ENCODE data around the gene SUPT20H.

- no peak for TF ChIP-seq CTCF (optimal IDR thresholded peaks at IDR 0.05 in 1 of 3, IDR thresholded peaks at IDR 0.05 in 1 of 3, conservative IDR thresholded peaks at IDR 0.05 in 1 of 3; ENCODE audit: extremely low read depth in 1 of 3, insufficient read depth in 2 of 3, low read length in 3 of 3)
- no peak for TF ChIP-seq EZH2 (IDR thresholded peaks at IDR 0.05; ENCODE audit: low read length)
Measured at GRCh38 chr13:37072024-37072423, 12.5 kb upstream of the SUPT20H start.

Data from keratinocyte (primary cell).